Hepatocyte (in vitro differentiated cells): ENCODE data around the gene DMD. TPM values are rescaled to one million over a fixed set of nuclear protein-coding genes. Genes with fewer than 3 reads are reported as not detected.

ENCODE experiments used
- DNase-seq: peaks from one replicate; pipeline ENCODE4 v3.0.0-alpha.2; 2016; ENCODE audit warnings: low spot score
- H2AFZ ChIP-seq: fragments of 200-600 bp; sonication (generic); 2 replicates; pipeline ENCODE4 v1.6.0; 2016; ENCODE audit warnings: antibody characterized with exemption, mild to moderate bottlenecking
- H3K27ac ChIP-seq: fragments of 200-600 bp; sonication (generic); 2 replicates; pipeline ENCODE4 v1.5.1; 2016; ENCODE audit warnings: mild to moderate bottlenecking
- H3K27me3 ChIP-seq: fragments of 200-600 bp; sonication (generic); 2 replicates; pipeline ENCODE4 v1.6.1; 2016
- H3K36me3 ChIP-seq: fragments of 200-600 bp; sonication (generic); replicated peaks from 2 replicates; pipeline ENCODE4 v1.5.1; 2016; ENCODE audit warnings: low read depth; ENCODE audit not compliant: insufficient read depth
- H3K4me1 ChIP-seq: fragments of 200-600 bp; sonication (generic); 2 replicates; pipeline ENCODE4 v1.5.1; 2016; ENCODE audit warnings: mild to moderate bottlenecking, moderate library complexity; ENCODE audit not compliant: insufficient read depth
- H3K4me2 ChIP-seq: fragments of 200-600 bp; sonication (generic); 2 replicates; pipeline ENCODE4 v1.6.0; 2016
- H3K4me3 ChIP-seq: fragments of 200-600 bp; sonication (generic); 2 replicates; pipeline ENCODE4 v1.5.1; 2016; ENCODE audit warnings: mild to moderate bottlenecking
- H3K79me2 ChIP-seq: fragments of 200-600 bp; sonication (generic); 2 replicates; pipeline ENCODE4 v1.6.0; 2017; ENCODE audit warnings: mild to moderate bottlenecking
- H3K9me2 ChIP-seq: fragments of 200-600 bp; sonication (generic); replicated peaks from 2 replicates; pipeline ENCODE4 v1.6.0; 2017; ENCODE audit warnings: mild to moderate bottlenecking; ENCODE audit not compliant: insufficient read depth
- H3K9me3 ChIP-seq: fragments of 200-600 bp; sonication (generic); 2 replicates; pipeline ENCODE4 v1.5.1; 2016; ENCODE audit warnings: low read depth, mild to moderate bottlenecking
- H4K20me1 ChIP-seq: fragments of 200-600 bp; sonication (generic); 2 replicates; pipeline ENCODE4 v1.6.0; 2016; ENCODE audit warnings: mild to moderate bottlenecking; ENCODE audit not compliant: insufficient read depth, poor library complexity, severe bottlenecking
- CTCF ChIP-seq: fragments of 200-600 bp; sonication (generic); IDR thresholded peaks from 2 replicates; pipeline ENCODE4 v1.5.1; 2016; ENCODE audit warnings: antibody characterized with exemption, mild to moderate bottlenecking; ENCODE audit not compliant: poor library complexity
- EZH2 ChIP-seq: fragments of 200-600 bp; sonication (generic); IDR thresholded peaks from 2 replicates; pipeline ENCODE4 v1.6.1; 2016; ENCODE audit warnings: antibody characterized with exemption, mild to moderate bottlenecking, borderline replicate concordance
- EZH2phosphoT487 ChIP-seq: fragments of 200-600 bp; sonication (generic); IDR thresholded peaks from one replicate; pipeline ENCODE4 v1.6.1; 2018; ENCODE audit warnings: antibody characterized with exemption, mild to moderate bottlenecking, low read depth, moderate library complexity; ENCODE audit not compliant: unreplicated experiment, severe bottlenecking
- WGBS: methylation state at CpG from one replicate; pipeline ENCODE4 v1.1.6; 2016; ENCODE audit warnings: low lambda C conversion rate; ENCODE audit errors: missing lambda C conversion rate; 5-methylcytosine and 5-hydroxymethylcytosine counted together
- polyA plus RNA-seq: library from polyadenylated mRNA; unstranded; fragments of >200 nt; fragmentation: Nextera tagmentation; extraction: Ambion mirVana; gene quantifications from 2 replicates; pipeline ENCODE4 v1.2.1, GENCODE V29; 2016
- total RNA-seq: library from RNA; depleted of rRNA; stranded (reverse); fragments of >200 nt; gene quantifications from 2 replicates; pipeline ENCODE4 v1.2.3, GENCODE V29; 2014

DMD gene
- total and polyA plus RNA-seq, 2 experiments from 2014 or later: 14.2 to 27.8 TPM

- Histone ChIP-seq H3K4me3 (no peak overlapping the region), H4K20me1 (no peaks in the 10 kb centered on the region), H3K9me3 (no peaks in the 10 kb centered on the region), H3K4me2 (no peak overlapping the region), H3K4me1 (no peaks in the 10 kb centered on the region), H3K79me2 (no peaks in the 10 kb centered on the region), H3K27ac (no peak overlapping the region), H3K27me3 (no peaks in the 10 kb centered on the region), H3K36me3 (no peaks in the 10 kb centered on the region), H3K9me2 (no peaks in the 10 kb centered on the region), H2AFZ (no peak overlapping the region)
- no peak for DNase-seq
- no peak for TF ChIP-seq EZH2phosphoT487
- TF ChIP-seq EZH2: no peak
- TF ChIP-seq CTCF: no peak
- WGBS: 63% methylated on average over 2 of the region's 2 CpGs
Observed at GRCh38 chrX:31704938-31705337, 1506.4 kb downstream of the DMD start.

GRCh38 chrX:31702222-31702621 is 1509.1 kb downstream of the DMD start:
- H2AFZ ChIP-seq: no peak overlapping the region
- H3K4me3 ChIP-seq: no peak overlapping the region
- no peaks in the 10 kb centered on the region for H3K36me3 ChIP-seq
- no peaks in the 10 kb centered on the region for H4K20me1 ChIP-seq
- H3K9me2 ChIP-seq: no peaks in the 10 kb centered on the region
- H3K27ac ChIP-seq: no peak overlapping the region
- H3K4me2 ChIP-seq: no peak overlapping the region
- no peaks in the 10 kb centered on the region for H3K9me3 ChIP-seq
- no peaks in the 10 kb centered on the region for H3K79me2 ChIP-seq
- no peaks in the 10 kb centered on the region for H3K27me3 ChIP-seq
- 74% methylated on average over 2 of the region's 2 CpGs for WGBS
- no peak for DNase-seq
- no peaks in the 10 kb centered on the region for H3K4me1 ChIP-seq
- TF ChIP-seq CTCF (no peak), EZH2 (no peak), EZH2phosphoT487 (no peak)

GRCh38 chrX:31697294-31697916 is 1513.9 kb downstream of the DMD start:
- no peaks in the 10 kb centered on the region for H3K9me2 ChIP-seq
- H3K79me2 ChIP-seq: no peaks in the 10 kb centered on the region
- WGBS: 62% methylated on average over 7 of the region's 7 CpGs
- no peak overlapping the region for H3K27ac ChIP-seq
- no peak overlapping the region for H3K4me3 ChIP-seq
- DNase-seq: no peak
- no peaks in the 10 kb centered on the region for H3K27me3 ChIP-seq
- H3K4me2 ChIP-seq: no peak overlapping the region
- H3K9me3 ChIP-seq: no peaks in the 10 kb centered on the region
- H2AFZ ChIP-seq: no peak overlapping the region
- H4K20me1 ChIP-seq: no peaks in the 10 kb centered on the region
- H3K4me1 ChIP-seq: no peaks in the 10 kb centered on the region
- TF ChIP-seq CTCF (no peak), EZH2phosphoT487 (no peak), EZH2 (no peak)
- H3K36me3 ChIP-seq: no peaks in the 10 kb centered on the region

GRCh38 chrX:31679861-31680260 is 1531.5 kb downstream of the DMD start:
- no peaks in the 10 kb centered on the region for H3K4me1 ChIP-seq
- H3K27me3 ChIP-seq: no peaks in the 10 kb centered on the region
- no peaks in the 10 kb centered on the region for H4K20me1 ChIP-seq
- no peaks in the 10 kb centered on the region for H3K9me3 ChIP-seq
- no peak for DNase-seq
- TF ChIP-seq EZH2phosphoT487 (no peak), CTCF (no peak), EZH2 (no peak)
- no peak overlapping the region for H3K27ac ChIP-seq
- H3K9me2 ChIP-seq: no peaks in the 10 kb centered on the region
- no peaks in the 10 kb centered on the region for H3K36me3 ChIP-seq
- H3K4me2 ChIP-seq: no peak overlapping the region
- no peak overlapping the region for H3K4me3 ChIP-seq
- H2AFZ ChIP-seq: no peak overlapping the region
- H3K79me2 ChIP-seq: no peaks in the 10 kb centered on the region
